Measurements from ENCODE around the gene GRM5. TPM values are rescaled to one million over a fixed set of nuclear protein-coding genes. Genes with fewer than 3 reads are reported as not detected.
"Not testable (repeated sequence)": the region's sequence is repeated elsewhere in the genome, so short reads cannot be mapped to it uniquely, and the experiment has no call there.

GRM5 gene
- total and polyA plus RNA-seq, 8 donors = 0.37 TPM; not detected in 7

GRCh38 chr11:88979641-88980040 is 86.1 kb downstream of the GRM5 start:
- 49 to 63% (median 60%) methylated on average over 2 of the region's 2 CpGs for WGBS, 5 donors

GRCh38 chr11:88978992-88979391 is 86.8 kb downstream of the GRM5 start:
- H3K36me3 ChIP-seq; H3K9me3 ChIP-seq; H3K27me3 ChIP-seq; H3K4me3 ChIP-seq; intact Hi-C loops (cut with DNase I; ENCODE audit: low total_unique reads); DNase-seq; H3K27ac ChIP-seq; H3K4me1 ChIP-seq: not testable (repeated sequence)
- WGBS, 5 donors = 64 to 83% (median 70%) methylated on average over 3 of the region's 3 CpGs

More at GRCh38 chr11:88979641-88980040, 86.1 kb downstream of the GRM5 start:
- intact Hi-C loops (cut with DNase I; ENCODE audit: low total_unique reads) = no loop called here
- Histone ChIP-seq H3K4me1 (no peaks in the 10 kb centered on the region), H3K4me3 (no peak overlapping the region), H3K27me3 (no peaks in the 10 kb centered on the region), H3K9me3 (no peaks in the 10 kb centered on the region), H3K27ac (no peak overlapping the region), H3K36me3 (no peaks in the 10 kb centered on the region)
- no peak for DNase-seq
- TF ChIP-seq EP300 (IDR thresholded peaks at IDR 0.05) (no peak), POLR2A (IDR thresholded peaks at IDR 0.05) (no peak), POLR2AphosphoS5 (IDR thresholded peaks at IDR 0.05) (no peak), CTCF (IDR thresholded peaks at IDR 0.05) (no peak)

- H3K27me3 ChIP-seq; DNase-seq; H3K36me3 ChIP-seq; intact Hi-C loops (cut with DNase I; ENCODE audit: low total_unique reads); H3K9me3 ChIP-seq; H3K27ac ChIP-seq; H3K4me3 ChIP-seq; H3K4me1 ChIP-seq: not testable (repeated sequence)
These were observed 90.3 kb downstream of the GRM5 start for GRCh38 chr11:88975441-88975840.

GRCh38 chr11:88972210-88972609 is 93.6 kb downstream of the GRM5 start:
- TF ChIP-seq POLR2AphosphoS5 (IDR thresholded peaks at IDR 0.05) = no peak
- TF ChIP-seq CTCF (IDR thresholded peaks at IDR 0.05) = no peak
- no peak for TF ChIP-seq EP300 (IDR thresholded peaks at IDR 0.05)
- no peak for TF ChIP-seq POLR2A (IDR thresholded peaks at IDR 0.05)

GRCh38 chr11:88961621-88962020 is 104.2 kb downstream of the GRM5 start:
- H3K27ac ChIP-seq; H3K36me3 ChIP-seq; DNase-seq; H3K27me3 ChIP-seq; intact Hi-C loops (cut with DNase I; ENCODE audit: low total_unique reads); H3K4me3 ChIP-seq; H3K9me3 ChIP-seq; H3K4me1 ChIP-seq: not testable (repeated sequence)
- WGBS, 5 donors = 84 to 94% (median 88%) methylated on average over 2 of the region's 2 CpGs

More at GRCh38 chr11:88972210-88972609, 93.6 kb downstream of the GRM5 start:
- DNase-seq = no peak
- peaks cover 0 to 5% (median 0%) of the 10 kb centered on the region in 4 donors for H3K9me3 ChIP-seq
- H3K4me3 ChIP-seq = no peak overlapping the region
- intact Hi-C loops (cut with DNase I; ENCODE audit: low total_unique reads) = no loop called here
- no peaks in the 10 kb centered on the region for H3K36me3 ChIP-seq
- no peaks in the 10 kb centered on the region for H3K4me1 ChIP-seq
- H3K27me3 ChIP-seq = no peaks in the 10 kb centered on the region
- no peak overlapping the region for H3K27ac ChIP-seq

GRCh38 chr11:88959857-88960256 is 105.9 kb downstream of the GRM5 start:
- H3K36me3 ChIP-seq; H3K27ac ChIP-seq; H3K4me3 ChIP-seq; H3K4me1 ChIP-seq; H3K9me3 ChIP-seq; H3K27me3 ChIP-seq; intact Hi-C loops (cut with DNase I; ENCODE audit: low total_unique reads); DNase-seq: not testable (repeated sequence)
- 46 to 56% (median 52%) methylated on average over 3 of the region's 3 CpGs for WGBS, 5 donors

- DNase-seq = no peak
- H3K4me1 ChIP-seq = no peaks in the 10 kb centered on the region
- TF ChIP-seq EP300 (IDR thresholded peaks at IDR 0.05) = no peak
- TF ChIP-seq POLR2A (IDR thresholded peaks at IDR 0.05) = no peak
- no peak for TF ChIP-seq CTCF (IDR thresholded peaks at IDR 0.05)
- no peak for TF ChIP-seq POLR2AphosphoS5 (IDR thresholded peaks at IDR 0.05)
- H3K27me3 ChIP-seq = no peaks in the 10 kb centered on the region
- intact Hi-C loops (cut with DNase I; ENCODE audit: low total_unique reads) = no loop called here
- no peak overlapping the region for H3K4me3 ChIP-seq
- H3K36me3 ChIP-seq = no peaks in the 10 kb centered on the region
- no peak overlapping the region for H3K27ac ChIP-seq
- H3K9me3 ChIP-seq = no peaks in the 10 kb centered on the region
These were observed 114.8 kb downstream of the GRM5 start for GRCh38 chr11:88950975-88951374.

- H3K27ac ChIP-seq; H3K4me3 ChIP-seq; DNase-seq; H3K36me3 ChIP-seq; H3K9me3 ChIP-seq; H3K4me1 ChIP-seq; intact Hi-C loops (cut with DNase I; ENCODE audit: low total_unique reads); H3K27me3 ChIP-seq: not testable (repeated sequence)
These were observed 116.9 kb downstream of the GRM5 start for GRCh38 chr11:88948908-88949307.

- intact Hi-C loops (cut with DNase I; ENCODE audit: low total_unique reads); H3K4me3 ChIP-seq; H3K27me3 ChIP-seq; DNase-seq; H3K27ac ChIP-seq; H3K4me1 ChIP-seq; H3K36me3 ChIP-seq; H3K9me3 ChIP-seq: not testable (repeated sequence)
- WGBS, 5 donors = 77 to 88% (median 80%) methylated on average over 6 of the region's 6 CpGs
These were observed 117.8 kb downstream of the GRM5 start for GRCh38 chr11:88947843-88948572.

All from stomach (tissue), 9 donors.